ENCODE data around the gene ITPK1.
"Not testable (repeated sequence)": the region's sequence is repeated elsewhere in the genome, so short reads cannot be mapped to it uniquely, and the experiment has no call there.

The ITPK1 gene

GRCh38 chr14:93075891-93076290 is 39.8 kb downstream of the ITPK1 start:
- no peaks in the 10 kb centered on the region for H3K9me3 ChIP-seq (ENCODE audit: control insufficient read depth, insufficient read depth, low read length)
- H3K4me3 ChIP-seq (ENCODE audit: low read depth, low read length): no peak overlapping the region
- no peaks in the 10 kb centered on the region for H3K27me3 ChIP-seq (ENCODE audit: control insufficient read depth, insufficient read depth, low read length)
- no peak overlapping the region for H3K9ac ChIP-seq (ENCODE audit: low read depth, low read length)
- no peaks in the 10 kb centered on the region for H3K36me3 ChIP-seq (ENCODE audit: control insufficient read depth, insufficient read depth, low read length)
- H3K4me1 ChIP-seq (ENCODE audit: control insufficient read depth, insufficient read depth, low read length): no peaks in the 10 kb centered on the region

- Histone ChIP-seq H3K4me3 (ENCODE audit: low read depth, low read length) (no peak overlapping the region), H3K9me3 (ENCODE audit: control insufficient read depth, insufficient read depth, low read length) (no peaks in the 10 kb centered on the region), H3K4me1 (ENCODE audit: control insufficient read depth, insufficient read depth, low read length) (no peaks in the 10 kb centered on the region), H3K36me3 (ENCODE audit: control insufficient read depth, insufficient read depth, low read length) (peaks cover 3% of the 10 kb centered on the region), H3K9ac (ENCODE audit: low read depth, low read length) (no peak overlapping the region), H3K27me3 (ENCODE audit: control insufficient read depth, insufficient read depth, low read length) (no peaks in the 10 kb centered on the region)
Measured at GRCh38 chr14:93073910-93074769, 41.6 kb downstream of the ITPK1 start.

GRCh38 chr14:93073358-93073707 is 42.4 kb downstream of the ITPK1 start:
- no peaks in the 10 kb centered on the region for H3K27me3 ChIP-seq (ENCODE audit: control insufficient read depth, insufficient read depth, low read length)
- no peaks in the 10 kb centered on the region for H3K4me1 ChIP-seq (ENCODE audit: control insufficient read depth, insufficient read depth, low read length)
- H3K9ac ChIP-seq (ENCODE audit: low read depth, low read length): no peak overlapping the region
- H3K4me3 ChIP-seq (ENCODE audit: low read depth, low read length): no peak overlapping the region
- H3K36me3 ChIP-seq (ENCODE audit: control insufficient read depth, insufficient read depth, low read length): peaks cover 3% of the 10 kb centered on the region
- no peaks in the 10 kb centered on the region for H3K9me3 ChIP-seq (ENCODE audit: control insufficient read depth, insufficient read depth, low read length)

- H3K4me3 ChIP-seq (ENCODE audit: low read depth, low read length): no peak overlapping the region
- H3K36me3 ChIP-seq (ENCODE audit: control insufficient read depth, insufficient read depth, low read length): peaks cover 3% of the 10 kb centered on the region
- H3K27me3 ChIP-seq (ENCODE audit: control insufficient read depth, insufficient read depth, low read length): no peaks in the 10 kb centered on the region
- H3K9ac ChIP-seq (ENCODE audit: low read depth, low read length): no peak overlapping the region
- H3K4me1 ChIP-seq (ENCODE audit: control insufficient read depth, insufficient read depth, low read length): no peaks in the 10 kb centered on the region
- no peaks in the 10 kb centered on the region for H3K9me3 ChIP-seq (ENCODE audit: control insufficient read depth, insufficient read depth, low read length)
Measured at GRCh38 chr14:93072659-93073357, 42.9 kb downstream of the ITPK1 start.

- no peaks in the 10 kb centered on the region for H3K9me3 ChIP-seq (ENCODE audit: control insufficient read depth, insufficient read depth, low read length)
- no peaks in the 10 kb centered on the region for H3K4me1 ChIP-seq (ENCODE audit: control insufficient read depth, insufficient read depth, low read length)
- H3K27me3 ChIP-seq (ENCODE audit: control insufficient read depth, insufficient read depth, low read length): no peaks in the 10 kb centered on the region
- peaks cover 7% of the 10 kb centered on the region for H3K36me3 ChIP-seq (ENCODE audit: control insufficient read depth, insufficient read depth, low read length)
- H3K4me3 ChIP-seq (ENCODE audit: low read depth, low read length): no peak overlapping the region
- H3K9ac ChIP-seq (ENCODE audit: low read depth, low read length): no peak overlapping the region
Measured at GRCh38 chr14:93068711-93069110, 47.0 kb downstream of the ITPK1 start.

- Histone ChIP-seq H3K36me3 (ENCODE audit: control insufficient read depth, insufficient read depth, low read length) (peaks cover 7% of the 10 kb centered on the region), H3K27me3 (ENCODE audit: control insufficient read depth, insufficient read depth, low read length) (no peaks in the 10 kb centered on the region), H3K9ac (ENCODE audit: low read depth, low read length) (no peak overlapping the region), H3K4me3 (ENCODE audit: low read depth, low read length) (no peak overlapping the region), H3K9me3 (ENCODE audit: control insufficient read depth, insufficient read depth, low read length) (no peaks in the 10 kb centered on the region), H3K4me1 (ENCODE audit: control insufficient read depth, insufficient read depth, low read length) (no peaks in the 10 kb centered on the region)
Measured at GRCh38 chr14:93067088-93067487, 48.6 kb downstream of the ITPK1 start.

- no peaks in the 10 kb centered on the region for H3K9me3 ChIP-seq (ENCODE audit: control insufficient read depth, insufficient read depth, low read length)
- H3K4me1 ChIP-seq (ENCODE audit: control insufficient read depth, insufficient read depth, low read length): peaks cover 1% of the 10 kb centered on the region
- peaks cover 5% of the 10 kb centered on the region for H3K36me3 ChIP-seq (ENCODE audit: control insufficient read depth, insufficient read depth, low read length)
- no peaks in the 10 kb centered on the region for H3K27me3 ChIP-seq (ENCODE audit: control insufficient read depth, insufficient read depth, low read length)
- no peak overlapping the region for H3K9ac ChIP-seq (ENCODE audit: low read depth, low read length)
- H3K4me3 ChIP-seq (ENCODE audit: low read depth, low read length): no peak overlapping the region
Measured at GRCh38 chr14:93065272-93065730, 50.4 kb downstream of the ITPK1 start.

GRCh38 chr14:93064411-93065271 is 51.1 kb downstream of the ITPK1 start:
- no peaks in the 10 kb centered on the region for H3K9me3 ChIP-seq (ENCODE audit: control insufficient read depth, insufficient read depth, low read length)
- H3K36me3 ChIP-seq (ENCODE audit: control insufficient read depth, insufficient read depth, low read length): peaks cover 4% of the 10 kb centered on the region
- no peaks in the 10 kb centered on the region for H3K27me3 ChIP-seq (ENCODE audit: control insufficient read depth, insufficient read depth, low read length)
- H3K4me3 ChIP-seq (ENCODE audit: low read depth, low read length): no peak overlapping the region
- H3K4me1 ChIP-seq (ENCODE audit: control insufficient read depth, insufficient read depth, low read length): peaks cover 6% of the 10 kb centered on the region
- H3K9ac ChIP-seq (ENCODE audit: low read depth, low read length): no peak overlapping the region

- peaks cover 6% of the 10 kb centered on the region for H3K4me1 ChIP-seq (ENCODE audit: control insufficient read depth, insufficient read depth, low read length)
Measured at GRCh38 chr14:93063393-93063792, 52.3 kb downstream of the ITPK1 start.

GRCh38 chr14:93062890-93063289 is 52.8 kb downstream of the ITPK1 start:
- peaks cover 6% of the 10 kb centered on the region for H3K4me1 ChIP-seq (ENCODE audit: control insufficient read depth, insufficient read depth, low read length)
- H3K9ac ChIP-seq (ENCODE audit: low read depth, low read length): no peak overlapping the region
- H3K9me3 ChIP-seq (ENCODE audit: control insufficient read depth, insufficient read depth, low read length): no peaks in the 10 kb centered on the region
- no peaks in the 10 kb centered on the region for H3K27me3 ChIP-seq (ENCODE audit: control insufficient read depth, insufficient read depth, low read length)
- no peak overlapping the region for H3K4me3 ChIP-seq (ENCODE audit: low read depth, low read length)
- peaks cover 4% of the 10 kb centered on the region for H3K36me3 ChIP-seq (ENCODE audit: control insufficient read depth, insufficient read depth, low read length)

More at GRCh38 chr14:93063393-93063792, 52.3 kb downstream of the ITPK1 start:
- H3K4me3 ChIP-seq (ENCODE audit: low read depth, low read length): no peak overlapping the region
- H3K36me3 ChIP-seq (ENCODE audit: control insufficient read depth, insufficient read depth, low read length): peaks cover 4% of the 10 kb centered on the region
- H3K9ac ChIP-seq (ENCODE audit: low read depth, low read length): no peak overlapping the region
- H3K9me3 ChIP-seq (ENCODE audit: control insufficient read depth, insufficient read depth, low read length): no peaks in the 10 kb centered on the region
- H3K27me3 ChIP-seq (ENCODE audit: control insufficient read depth, insufficient read depth, low read length): no peaks in the 10 kb centered on the region

- not testable (repeated sequence) for H3K9me3 ChIP-seq (ENCODE audit: control insufficient read depth, insufficient read depth, low read length); H3K4me3 ChIP-seq (ENCODE audit: low read depth, low read length); H3K9ac ChIP-seq (ENCODE audit: low read depth, low read length); H3K27me3 ChIP-seq (ENCODE audit: control insufficient read depth, insufficient read depth, low read length); H3K36me3 ChIP-seq (ENCODE audit: control insufficient read depth, insufficient read depth, low read length); H3K4me1 ChIP-seq (ENCODE audit: control insufficient read depth, insufficient read depth, low read length)
Measured at GRCh38 chr14:93062013-93062412, 53.7 kb downstream of the ITPK1 start.
